Bronchial epithelial cell (primary cell): ENCODE data around the gene AKAP1. TPM values are rescaled to one million over a fixed set of nuclear protein-coding genes. Genes with fewer than 3 reads are reported as not detected.

ENCODE experiments used
- DNase-seq: peaks from one replicate; pipeline ENCODE4 v3.0.0-alpha.2; 2010; ENCODE audit warnings: low read depth
- FAIRE-seq: peaks from 2 replicates; lab custom pipeline; 2011; peaks lifted over from hg19 to GRCh38; lab: Jason Lieb, UNC
- H3K27me3 ChIP-seq: 2 replicates; pipeline ENCODE4 v1.5.1; 2011; ENCODE audit warnings: low read length; ENCODE audit not compliant: control insufficient read depth, insufficient read depth
- H3K36me3 ChIP-seq: 2 replicates; pipeline ENCODE4 v1.5.1; 2011; ENCODE audit warnings: low read length; ENCODE audit not compliant: control insufficient read depth, insufficient read depth
- H3K4me3 ChIP-seq: 2 replicates; pipeline ENCODE4 v1.5.1; 2011; ENCODE audit warnings: mild to moderate bottlenecking, low read depth, low read length, control low read depth
- total RNA-seq: library from RNA; depleted of rRNA; stranded (reverse); fragments of >200 nt; gene quantifications from 2 replicates; pipeline ENCODE4 v1.2.1, GENCODE V29; 2014
- TF ChIP-seq, protein P1 (sequence below): IDR thresholded peaks from 2 replicates; pipeline ENCODE4 v1.5.1; 2011; ENCODE audit warnings: mild to moderate bottlenecking, moderate library complexity, low read length, control low read depth, inconsistent platforms; ENCODE audit not compliant: insufficient read depth, severe bottlenecking

The AKAP1 gene
- total RNA-seq, 1 donor from 2014 or later, result 30.0 TPM

GRCh38 chr17:57068707-57069106, 16.3 kb upstream of the AKAP1 start:
- TF ChIP-seq, protein P1, sequence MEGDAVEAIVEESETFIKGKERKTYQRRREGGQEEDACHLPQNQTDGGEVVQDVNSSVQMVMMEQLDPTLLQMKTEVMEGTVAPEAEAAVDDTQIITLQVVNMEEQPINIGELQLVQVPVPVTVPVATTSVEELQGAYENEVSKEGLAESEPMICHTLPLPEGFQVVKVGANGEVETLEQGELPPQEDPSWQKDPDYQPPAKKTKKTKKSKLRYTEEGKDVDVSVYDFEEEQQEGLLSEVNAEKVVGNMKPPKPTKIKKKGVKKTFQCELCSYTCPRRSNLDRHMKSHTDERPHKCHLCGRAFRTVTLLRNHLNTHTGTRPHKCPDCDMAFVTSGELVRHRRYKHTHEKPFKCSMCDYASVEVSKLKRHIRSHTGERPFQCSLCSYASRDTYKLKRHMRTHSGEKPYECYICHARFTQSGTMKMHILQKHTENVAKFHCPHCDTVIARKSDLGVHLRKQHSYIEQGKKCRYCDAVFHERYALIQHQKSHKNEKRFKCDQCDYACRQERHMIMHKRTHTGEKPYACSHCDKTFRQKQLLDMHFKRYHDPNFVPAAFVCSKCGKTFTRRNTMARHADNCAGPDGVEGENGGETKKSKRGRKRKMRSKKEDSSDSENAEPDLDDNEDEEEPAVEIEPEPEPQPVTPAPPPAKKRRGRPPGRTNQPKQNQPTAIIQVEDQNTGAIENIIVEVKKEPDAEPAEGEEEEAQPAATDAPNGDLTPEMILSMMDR, result no peak
- H3K27me3 ChIP-seq, result no peaks in the 10 kb centered on the region
- no peak overlapping the region for H3K4me3 ChIP-seq
- H3K36me3 ChIP-seq, result no peaks in the 10 kb centered on the region
- no peak for FAIRE-seq
- DNase-seq, result no peak

DNA sequence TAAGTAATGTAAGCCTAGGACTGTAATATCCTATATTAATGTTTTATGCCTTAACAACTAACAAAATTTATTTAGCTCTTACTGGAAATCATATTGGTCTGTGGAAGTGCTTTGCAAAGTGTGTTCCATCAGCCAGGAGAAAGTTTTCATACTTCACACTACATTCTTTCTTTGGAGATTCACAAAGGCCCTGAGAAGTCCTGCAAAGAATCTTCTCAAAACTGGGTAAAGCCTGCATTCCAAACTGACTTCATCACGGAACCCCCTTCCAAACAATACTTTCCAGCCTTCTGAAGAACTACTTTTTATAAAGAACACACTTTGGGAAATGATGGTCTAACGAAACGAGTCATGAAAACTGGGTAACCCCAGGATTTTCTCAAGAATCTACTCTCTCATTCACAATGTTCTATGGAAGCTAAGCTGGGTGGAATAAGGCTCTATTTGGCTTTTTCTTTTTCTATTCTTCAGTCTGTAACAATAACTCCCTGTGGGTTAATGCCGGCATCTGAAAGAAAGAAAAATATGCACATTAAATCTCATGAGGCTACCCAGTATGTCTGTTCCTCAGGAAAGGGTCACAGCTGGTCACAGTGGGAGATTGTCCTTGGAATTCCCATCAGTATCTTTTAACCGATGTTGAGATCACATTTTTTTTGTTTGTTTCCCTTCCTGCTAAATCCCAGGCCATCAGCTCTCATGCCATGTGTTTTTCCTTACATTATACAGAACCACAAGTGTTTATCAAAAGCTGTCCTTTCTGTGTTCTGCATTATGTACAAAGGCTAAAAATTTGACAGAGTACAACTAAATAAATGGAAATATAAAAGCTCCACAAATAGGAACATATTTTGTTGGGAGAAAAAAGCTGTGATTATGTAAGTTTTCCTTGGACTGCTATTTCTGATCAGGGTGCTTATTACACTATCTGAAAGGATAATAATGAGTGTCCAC, 12.8 kb upstream of the AKAP1 start:
- FAIRE-seq, result no peak
- DNase-seq, result no peak
- TF ChIP-seq, protein P1, result no peak

GRCh38 chr17:57073626-57074025, 11.4 kb upstream of the AKAP1 start:
- DNase-seq, result no peak
- no peak overlapping the region for H3K4me3 ChIP-seq
- H3K27me3 ChIP-seq, result no peaks in the 10 kb centered on the region
- no peak for FAIRE-seq
- H3K36me3 ChIP-seq, result no peaks in the 10 kb centered on the region
- TF ChIP-seq, protein P1, result no peak

More for the DNA sequence above, 12.8 kb upstream of the AKAP1 start:
- Histone ChIP-seq H3K27me3 (no peaks in the 10 kb centered on the region), H3K4me3 (no peak overlapping the region), H3K36me3 (no peaks in the 10 kb centered on the region)

GRCh38 chr17:57075193-57075592, 9.9 kb upstream of the AKAP1 start:
- TF ChIP-seq, protein P1, result no peak
- no peaks in the 10 kb centered on the region for H3K27me3 ChIP-seq
- DNase-seq (no peak), FAIRE-seq (peak; percentile 28)
- H3K4me3 ChIP-seq, result no peak overlapping the region
- H3K36me3 ChIP-seq, result no peaks in the 10 kb centered on the region

GRCh38 chr17:57075785-57076184, 9.3 kb upstream of the AKAP1 start:
- H3K36me3 ChIP-seq, result no peaks in the 10 kb centered on the region
- no peaks in the 10 kb centered on the region for H3K27me3 ChIP-seq
- TF ChIP-seq, protein P1, result no peak
- no peak overlapping the region for H3K4me3 ChIP-seq
- DNase-seq (no peak), FAIRE-seq (no peak)
